MM.1S (cell line): Measurements from ENCODE around the gene ZNF473.

Experiments used
- EZH2 ChIP-seq: fragments of 300-600 bp; sonication (generic); optimal IDR thresholded peaks from 2 replicates; pipeline ENCODE3; 2017; ENCODE audit warnings: low read depth, mild to moderate bottlenecking, antibody characterized with exemption, low read length, mixed read lengths
- EZH2phosphoT487 ChIP-seq: fragments of 300-600 bp; sonication (generic); IDR thresholded peaks from 2 replicates; pipeline ENCODE4 v1.6.1; 2018; ENCODE audit warnings: antibody characterized with exemption, low read length
- TF ChIP-seq, protein P1 (sequence below): fragments of 300-600 bp; sonication (generic); IDR thresholded peaks from 2 replicates; pipeline ENCODE4 v1.5.1; 2016; ENCODE audit warnings: antibody characterized with exemption, low read length, mixed read lengths

DNA sequence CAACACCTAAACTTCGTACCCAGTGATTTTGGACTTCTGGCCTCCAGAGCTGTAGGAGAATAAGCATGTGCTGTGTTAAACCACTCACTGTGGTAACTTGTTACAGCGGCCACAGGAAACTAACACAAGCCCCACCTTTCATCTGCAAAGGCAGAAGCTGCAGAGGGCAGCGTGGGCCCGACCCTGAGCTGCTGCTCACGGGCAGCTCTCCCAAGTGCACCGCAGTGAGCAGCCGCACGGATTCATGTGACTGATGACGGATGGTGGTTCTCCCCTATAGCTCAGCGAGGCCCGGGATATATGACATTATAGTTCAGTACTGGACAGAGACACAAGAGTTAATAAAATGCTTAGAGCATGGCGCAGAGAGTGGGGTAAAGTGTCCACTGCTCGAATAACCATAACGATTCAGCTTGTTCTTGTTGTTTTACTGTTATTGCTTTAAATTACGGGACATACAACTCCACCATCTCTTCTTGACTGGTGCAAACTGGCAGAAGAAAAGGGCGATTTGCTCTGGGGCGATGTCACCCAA lies 22.5 kb upstream of the ZNF473 start:
- TF ChIP-seq, protein P1, sequence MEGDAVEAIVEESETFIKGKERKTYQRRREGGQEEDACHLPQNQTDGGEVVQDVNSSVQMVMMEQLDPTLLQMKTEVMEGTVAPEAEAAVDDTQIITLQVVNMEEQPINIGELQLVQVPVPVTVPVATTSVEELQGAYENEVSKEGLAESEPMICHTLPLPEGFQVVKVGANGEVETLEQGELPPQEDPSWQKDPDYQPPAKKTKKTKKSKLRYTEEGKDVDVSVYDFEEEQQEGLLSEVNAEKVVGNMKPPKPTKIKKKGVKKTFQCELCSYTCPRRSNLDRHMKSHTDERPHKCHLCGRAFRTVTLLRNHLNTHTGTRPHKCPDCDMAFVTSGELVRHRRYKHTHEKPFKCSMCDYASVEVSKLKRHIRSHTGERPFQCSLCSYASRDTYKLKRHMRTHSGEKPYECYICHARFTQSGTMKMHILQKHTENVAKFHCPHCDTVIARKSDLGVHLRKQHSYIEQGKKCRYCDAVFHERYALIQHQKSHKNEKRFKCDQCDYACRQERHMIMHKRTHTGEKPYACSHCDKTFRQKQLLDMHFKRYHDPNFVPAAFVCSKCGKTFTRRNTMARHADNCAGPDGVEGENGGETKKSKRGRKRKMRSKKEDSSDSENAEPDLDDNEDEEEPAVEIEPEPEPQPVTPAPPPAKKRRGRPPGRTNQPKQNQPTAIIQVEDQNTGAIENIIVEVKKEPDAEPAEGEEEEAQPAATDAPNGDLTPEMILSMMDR: no peak
- no peak for TF ChIP-seq EZH2
- TF ChIP-seq EZH2phosphoT487: no peak
